Muscle layer of colon (tissue), 2 donors: ENCODE measurements around the gene SPATA3.

Experiments
- H3K27ac ChIP-seq: one replicate; pipeline ENCODE4 v1.7.0; 2013; ENCODE audit warnings: low read depth, mild to moderate bottlenecking, low read length, moderate library complexity
- H3K27me3 ChIP-seq, 2 donors: one replicate each; pipeline ENCODE4 v1.7.0; 2013; ENCODE audit warnings: low read length in 2 of 2, mild to moderate bottlenecking in 2 of 2; ENCODE audit not compliant: insufficient read depth in 2 of 2, control insufficient read depth in 1 of 2
- H3K36me3 ChIP-seq: one replicate; pipeline ENCODE4 v1.7.0; 2013; ENCODE audit warnings: mild to moderate bottlenecking, low read length; ENCODE audit not compliant: insufficient read depth
- H3K4me1 ChIP-seq: one replicate; pipeline ENCODE4 v1.7.0; 2013; ENCODE audit warnings: mild to moderate bottlenecking, low read length; ENCODE audit not compliant: insufficient read depth
- H3K4me3 ChIP-seq, 2 donors: one replicate each; pipeline ENCODE4 v1.7.0; 2013; ENCODE audit warnings: low read length in 2 of 2, low read depth in 1 of 2, mild to moderate bottlenecking in 1 of 2, moderate library complexity in 1 of 2
- H3K9ac ChIP-seq: one replicate; pipeline ENCODE4 v1.7.0; 2013; ENCODE audit warnings: low read length
- H3K9me3 ChIP-seq: one replicate; pipeline ENCODE4 v1.7.0; 2013; ENCODE audit warnings: mild to moderate bottlenecking, low read length
- donor health status: abdominal sarcoma.
- donor health status: Adenocarcinoma of cecum.

SPATA3 gene

DNA sequence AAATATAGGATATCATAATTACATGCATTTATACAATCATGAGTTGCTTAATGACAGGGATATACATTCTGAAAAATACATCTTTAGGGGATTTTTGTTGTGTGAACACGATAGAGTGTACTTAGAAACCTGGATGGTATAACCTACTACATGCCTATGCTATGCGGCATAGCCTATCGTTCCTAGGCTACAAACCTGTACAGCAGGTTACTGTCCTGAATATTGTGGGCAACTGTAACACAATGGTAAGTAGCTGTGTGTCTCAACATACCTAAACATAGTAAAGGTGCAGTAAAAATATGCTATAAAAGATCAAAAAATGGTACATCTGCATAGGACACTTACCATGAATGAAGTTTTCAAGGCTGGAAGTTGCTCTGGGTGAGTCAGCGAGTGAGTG, 47.9 kb downstream of the SPATA3 start:
- H3K9me3 ChIP-seq = no peaks in the 10 kb centered on the region
- H3K36me3 ChIP-seq = no peaks in the 10 kb centered on the region
- no peak overlapping the region for H3K9ac ChIP-seq
- peaks cover 0 to 24% of the 10 kb centered on the region in 2 donors for H3K27me3 ChIP-seq
- no peaks in the 10 kb centered on the region for H3K4me1 ChIP-seq
- no peak overlapping the region for H3K27ac ChIP-seq
- no peak overlapping the region for H3K4me3 ChIP-seq

DNA sequence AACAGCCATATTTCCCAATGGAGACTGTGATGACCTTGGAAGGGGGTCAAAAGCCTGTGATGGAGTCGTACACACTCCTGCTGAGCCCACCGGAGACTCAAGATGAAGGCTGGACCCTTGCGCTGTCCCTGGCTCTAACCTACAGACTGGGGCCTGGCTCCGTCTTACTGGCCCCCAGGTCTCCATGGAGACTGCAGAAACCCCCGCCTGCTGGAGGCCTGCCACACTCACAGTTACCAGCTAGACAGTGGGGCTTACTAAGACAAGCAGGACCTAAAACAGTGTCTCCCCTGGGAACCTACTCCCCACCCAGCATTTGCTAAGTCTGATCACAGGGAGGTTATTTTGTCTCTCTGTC, 51.0 kb downstream of the SPATA3 start:
- H3K4me1 ChIP-seq = peaks cover under 1% of the 10 kb centered on the region
- H3K27ac ChIP-seq = no peak overlapping the region
- peaks cover 0 to 1% of the 10 kb centered on the region in 2 donors for H3K27me3 ChIP-seq
- no peak overlapping the region for H3K4me3 ChIP-seq
- H3K36me3 ChIP-seq = no peaks in the 10 kb centered on the region
- no peak overlapping the region for H3K9ac ChIP-seq
- H3K9me3 ChIP-seq = no peaks in the 10 kb centered on the region

DNA sequence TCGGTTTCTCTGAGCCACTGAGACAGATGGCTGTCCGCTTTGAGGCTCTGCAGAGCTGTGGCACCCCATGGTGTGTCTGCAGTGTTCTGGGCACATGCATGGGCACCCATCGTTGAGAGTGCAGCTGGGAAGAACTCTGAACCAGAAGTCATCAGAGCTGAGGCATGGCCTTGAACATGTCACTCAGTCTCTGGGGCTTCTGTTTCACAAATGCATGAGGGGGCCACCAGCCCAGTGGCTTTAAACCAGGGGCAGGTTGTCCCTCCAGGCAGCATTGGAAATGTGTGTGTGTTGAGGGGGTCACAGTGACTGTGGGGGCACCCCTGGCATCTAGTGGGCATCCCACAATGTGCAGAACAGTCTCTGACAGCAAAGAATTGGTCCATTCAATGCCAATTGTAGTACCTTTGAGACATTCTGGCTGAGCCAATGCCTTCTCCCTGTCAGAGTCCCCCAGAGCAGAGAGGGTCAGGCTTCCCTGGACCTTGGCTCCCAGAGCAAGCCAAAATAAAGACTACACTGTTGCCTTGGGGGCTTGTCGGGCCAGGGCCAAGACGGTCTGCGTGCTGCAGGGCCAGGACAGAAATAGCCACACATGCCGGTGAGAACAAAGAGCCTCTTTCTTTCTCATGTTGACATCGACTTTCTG, 51.5 kb downstream of the SPATA3 start:
- no peaks in the 10 kb centered on the region for H3K36me3 ChIP-seq
- no peak overlapping the region for H3K4me3 ChIP-seq
- no peak overlapping the region for H3K9ac ChIP-seq

DNA sequence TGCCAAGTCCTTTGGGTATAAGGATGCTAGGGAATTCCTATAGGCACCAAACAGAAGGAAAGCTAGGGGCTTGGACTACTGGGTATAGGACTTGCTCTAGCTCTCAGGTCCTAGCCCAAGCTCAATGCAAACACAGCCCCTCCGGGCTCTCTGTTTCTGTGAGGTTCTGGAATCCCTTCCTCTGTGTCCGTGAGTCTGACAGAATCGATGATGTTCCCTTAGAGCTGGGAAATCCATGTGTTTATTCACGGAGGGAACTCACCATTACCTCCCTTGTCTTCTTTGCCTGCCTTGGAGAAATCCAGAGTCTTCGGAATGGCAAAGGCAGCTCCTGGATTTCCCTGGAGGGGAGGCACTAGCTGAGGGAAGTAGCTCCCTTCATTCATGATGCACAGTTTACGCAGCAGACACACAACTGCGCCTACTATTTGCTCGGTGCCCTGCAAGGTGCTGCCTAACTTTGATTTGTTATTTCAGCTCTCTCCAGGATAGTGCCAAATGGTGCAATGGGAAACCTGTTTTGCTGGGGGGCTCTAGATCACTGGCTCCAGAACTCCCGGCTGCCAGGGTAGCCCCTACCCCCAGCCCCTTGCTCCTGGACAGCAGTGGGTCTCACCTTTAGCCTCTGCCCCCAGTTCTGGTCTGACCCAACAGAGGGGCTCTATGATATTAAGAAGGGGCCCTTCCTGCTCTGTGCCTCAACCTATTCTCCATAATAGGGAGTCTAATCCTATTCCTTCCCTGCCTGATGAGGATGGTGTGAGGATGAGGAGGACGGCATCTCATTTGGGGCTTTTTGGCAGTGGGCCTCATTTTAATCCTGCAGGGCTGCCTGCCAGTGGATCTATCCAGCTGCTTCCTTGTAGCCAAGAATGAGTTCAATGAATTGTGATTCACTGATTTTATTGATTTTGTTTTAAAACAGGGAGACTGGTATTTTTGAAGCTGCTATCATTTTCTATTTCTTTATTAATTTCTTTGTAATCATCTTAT, 52.3 kb downstream of the SPATA3 start:
- Histone ChIP-seq H3K9me3 (no peaks in the 10 kb centered on the region), H3K9ac (no peak overlapping the region), H3K4me3 (no peak overlapping the region), H3K36me3 (no peaks in the 10 kb centered on the region), H3K4me1 (peaks cover 6% of the 10 kb centered on the region), H3K27me3 (no peaks in the 10 kb centered on the region), H3K27ac (no peak overlapping the region)

More for the DNA sequence above, 51.5 kb downstream of the SPATA3 start:
- H3K27me3 ChIP-seq = no peaks in the 10 kb centered on the region
- H3K27ac ChIP-seq = no peak overlapping the region
- H3K4me1 ChIP-seq = peaks cover 5% of the 10 kb centered on the region
- no peaks in the 10 kb centered on the region for H3K9me3 ChIP-seq

DNA sequence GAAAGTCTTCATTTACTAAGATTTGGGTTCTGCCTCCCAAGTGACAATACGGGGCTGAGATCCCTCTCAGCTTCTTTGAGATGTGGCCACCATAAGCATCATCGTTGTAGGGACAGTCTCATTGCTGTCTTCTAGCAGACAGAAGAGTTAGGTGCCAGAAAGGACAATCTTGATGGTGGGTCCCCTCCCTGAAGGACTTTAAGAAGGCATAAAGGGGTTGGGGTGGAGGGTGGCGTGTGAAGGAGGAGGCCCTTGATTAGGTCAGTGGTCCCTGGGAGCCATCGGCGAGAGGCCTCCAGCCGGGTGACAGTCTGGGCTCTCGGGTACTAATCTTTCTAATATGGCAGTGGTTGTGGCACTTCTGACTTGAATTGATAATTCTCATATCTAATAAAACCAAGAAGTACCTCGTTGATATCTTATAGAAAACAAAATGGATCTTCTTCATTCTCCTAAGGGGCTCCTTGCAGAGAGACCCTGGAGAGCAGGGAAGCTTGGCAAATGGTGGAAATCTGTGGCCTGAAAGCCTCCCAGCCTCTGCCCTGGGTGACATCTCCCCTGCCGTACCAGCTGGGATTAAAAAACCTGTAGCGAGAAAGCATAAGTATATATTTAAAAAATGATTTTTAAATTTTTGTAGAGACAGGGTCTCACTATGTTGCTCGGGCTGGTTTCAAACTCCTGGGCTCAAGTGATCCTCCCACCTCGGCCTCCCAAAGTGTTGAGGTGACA, 53.5 kb downstream of the SPATA3 start:
- no peaks in the 10 kb centered on the region for H3K36me3 ChIP-seq
- H3K9ac ChIP-seq = no peak overlapping the region
- H3K4me1 ChIP-seq = peaks cover 6% of the 10 kb centered on the region
- H3K4me3 ChIP-seq = no peak overlapping the region
- H3K27ac ChIP-seq = no peak overlapping the region
- H3K27me3 ChIP-seq = no peaks in the 10 kb centered on the region
- H3K9me3 ChIP-seq = no peaks in the 10 kb centered on the region

DNA sequence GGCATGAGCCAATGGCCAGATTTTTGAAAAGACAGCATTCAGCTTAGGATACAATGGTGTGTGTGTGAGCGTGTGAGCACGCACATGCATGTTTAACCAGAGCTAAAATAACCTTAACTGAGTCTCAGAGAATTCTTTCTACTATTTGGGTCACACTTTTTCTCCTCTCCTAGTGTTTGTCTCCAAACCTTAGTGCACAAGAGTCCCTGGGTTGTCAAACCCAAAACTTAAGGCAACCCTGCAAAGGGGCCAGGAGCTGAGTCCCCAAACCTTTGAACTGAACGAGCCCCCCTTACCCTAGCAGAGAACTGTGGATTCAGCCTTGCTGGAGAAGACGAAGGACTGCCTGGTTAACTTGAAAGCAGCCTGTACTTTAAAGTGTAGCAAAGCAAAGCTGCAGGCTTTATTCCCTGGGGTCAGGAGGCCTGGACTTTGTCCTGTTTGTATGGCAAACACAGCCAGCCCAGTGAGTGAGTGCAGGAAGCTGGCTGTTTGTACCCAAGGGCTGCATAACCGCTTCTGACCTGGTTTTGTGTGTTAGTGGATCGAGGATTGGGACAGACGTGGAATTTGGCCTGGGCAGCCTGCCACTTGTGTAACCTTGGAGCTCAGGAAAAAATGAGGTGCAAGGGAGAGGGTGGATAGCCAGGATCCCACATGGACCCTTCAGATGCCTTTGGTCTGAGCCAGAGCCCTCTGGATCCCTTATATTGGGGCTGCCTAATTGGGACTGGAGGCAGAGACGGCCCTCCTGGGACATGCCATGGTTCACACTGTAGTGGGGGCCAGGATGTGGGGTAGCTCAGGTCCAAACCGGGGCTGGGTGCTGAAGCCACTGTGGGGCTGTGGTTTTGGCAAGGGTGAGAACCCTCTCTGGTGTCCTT, 54.3 kb downstream of the SPATA3 start:
- Histone ChIP-seq H3K4me1 (peaks cover 6% of the 10 kb centered on the region), H3K36me3 (no peaks in the 10 kb centered on the region), H3K27me3 (no peaks in the 10 kb centered on the region), H3K9me3 (no peaks in the 10 kb centered on the region), H3K4me3 (no peak overlapping the region), H3K27ac (no peak overlapping the region), H3K9ac (no peak overlapping the region)

DNA sequence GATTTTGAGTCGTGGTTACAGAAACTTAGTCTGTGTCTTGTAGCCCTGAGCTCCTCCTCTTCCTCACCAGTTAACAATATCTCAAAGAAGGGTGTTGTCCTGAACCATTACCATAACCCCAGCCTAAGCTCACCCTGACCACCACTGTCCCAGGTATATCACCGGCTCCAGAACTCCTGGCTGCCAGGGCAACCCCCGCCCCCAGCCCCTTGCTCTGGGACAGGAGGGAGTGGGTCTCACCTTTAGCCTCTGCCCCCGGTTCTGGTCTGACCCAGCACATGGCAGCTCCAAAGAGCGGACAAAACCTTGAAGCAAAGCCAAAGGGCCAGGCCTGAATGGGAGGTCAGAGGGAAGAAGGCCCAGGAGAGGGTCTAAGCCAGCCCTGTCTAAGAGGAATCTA, 55.2 kb downstream of the SPATA3 start:
- H3K4me3 ChIP-seq = no peak overlapping the region
- H3K4me1 ChIP-seq = peaks cover 9% of the 10 kb centered on the region
- no peaks in the 10 kb centered on the region for H3K27me3 ChIP-seq
- no peak overlapping the region for H3K9ac ChIP-seq
- no peak overlapping the region for H3K27ac ChIP-seq
- H3K9me3 ChIP-seq = no peaks in the 10 kb centered on the region
- no peaks in the 10 kb centered on the region for H3K36me3 ChIP-seq

DNA sequence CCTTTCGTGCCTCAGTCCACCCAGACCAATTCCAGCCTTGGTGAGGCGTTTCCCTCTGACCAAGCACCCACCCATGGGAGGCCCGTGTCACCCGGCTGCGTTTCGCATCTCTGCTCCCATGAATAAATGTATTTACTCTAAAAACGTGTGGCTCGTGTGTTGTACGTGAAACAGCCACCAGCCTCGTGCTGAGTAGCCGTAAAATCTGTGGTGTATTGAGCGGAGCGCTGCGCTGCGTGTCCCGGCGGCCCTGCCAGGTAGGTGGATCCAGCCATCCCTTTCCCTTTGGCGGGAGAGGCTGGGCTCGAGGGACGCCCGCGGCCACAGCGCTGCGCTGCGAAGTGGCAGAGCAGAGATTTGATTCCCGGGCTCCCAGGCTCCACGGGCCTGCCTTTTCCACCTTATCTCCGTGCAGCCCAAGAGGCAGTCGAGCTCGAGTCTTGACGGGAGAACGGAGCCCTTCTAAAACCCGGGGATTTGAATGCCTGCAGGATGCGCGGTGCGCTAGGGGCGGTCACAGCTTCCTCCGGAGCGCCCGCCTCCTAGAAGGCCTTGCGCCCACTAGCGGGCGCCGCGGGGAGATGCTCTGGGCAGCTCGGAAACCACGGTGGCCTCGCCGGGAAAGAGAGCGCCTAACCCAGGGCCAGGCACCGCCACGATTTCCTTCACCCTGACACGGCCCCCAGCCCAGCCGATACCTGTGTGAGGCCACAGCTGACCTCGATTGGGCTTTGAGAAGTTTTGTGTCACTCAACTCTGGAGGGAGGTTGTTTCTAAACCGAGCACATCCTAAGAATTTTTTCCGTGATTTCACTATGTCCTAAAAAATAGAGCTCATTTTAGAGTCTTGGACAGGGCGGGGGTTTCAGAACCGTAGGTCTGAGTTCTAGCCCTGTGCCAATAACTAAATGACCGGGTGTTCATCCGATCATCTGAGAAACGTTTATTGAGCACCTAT, 56.9 kb downstream of the SPATA3 start:
- Histone ChIP-seq H3K27me3 (no peaks in the 10 kb centered on the region), H3K4me1 (peaks cover 13% of the 10 kb centered on the region), H3K27ac (no peak overlapping the region)

DNA sequence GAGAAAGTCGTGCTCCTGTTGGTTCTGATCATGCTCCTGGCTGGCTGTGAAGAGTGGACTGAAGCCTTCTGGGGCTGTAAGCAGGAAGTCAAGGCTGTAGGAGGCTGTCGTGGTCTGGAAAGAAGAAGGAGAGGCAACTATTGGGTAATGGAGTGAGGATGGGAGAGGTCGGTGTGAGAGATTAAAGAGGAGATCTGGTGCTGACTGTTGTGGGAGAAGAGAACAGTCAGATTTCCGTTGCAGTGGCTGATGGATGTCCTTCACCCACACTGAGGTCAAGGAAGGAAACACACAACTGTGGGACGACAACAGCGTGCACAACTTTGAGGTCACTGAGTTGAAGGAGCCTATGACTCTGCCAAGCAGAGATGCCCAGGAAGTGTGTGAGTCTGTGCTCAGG, 57.9 kb downstream of the SPATA3 start:
- peaks cover 23% of the 10 kb centered on the region for H3K4me1 ChIP-seq
- no peak overlapping the region for H3K9ac ChIP-seq
- H3K9me3 ChIP-seq = no peaks in the 10 kb centered on the region
- no peak overlapping the region for H3K4me3 ChIP-seq
- H3K36me3 ChIP-seq = no peaks in the 10 kb centered on the region
- H3K27me3 ChIP-seq = no peaks in the 10 kb centered on the region
- no peak overlapping the region for H3K27ac ChIP-seq

More for the DNA sequence above, 56.9 kb downstream of the SPATA3 start:
- peak overlapping the region; percentile 69 to 88 for H3K4me3 ChIP-seq
- no peaks in the 10 kb centered on the region for H3K36me3 ChIP-seq
- H3K9me3 ChIP-seq = no peaks in the 10 kb centered on the region
- peak overlapping the region; percentile 20 for H3K9ac ChIP-seq
